Thymus (tissue), 11 donors: Measurements from ENCODE around the gene SH3PXD2A. TPM values are rescaled to one million over a fixed set of nuclear protein-coding genes. Genes with fewer than 3 reads are reported as not detected.

Source experiments
- DNase-seq, 9 donors: peaks; one replicate each; pipeline ENCODE4 v3.0.0-alpha.2; 2013; ENCODE audit warnings: low spot score in 9 of 9, low read depth in 6 of 9, missing footprints in 1 of 9
- H3K27ac ChIP-seq, 2 donors: one replicate each; pipeline ENCODE4 v1.5.1; 2013; ENCODE audit warnings: control low read depth in 1 of 2, low read depth in 1 of 2, low read length in 1 of 2, mild to moderate bottlenecking in 1 of 2, moderate library complexity in 1 of 2
- H3K27me3 ChIP-seq, 2 donors: one replicate each; pipeline ENCODE4 v1.5.1; 2013; ENCODE audit warnings: low read length in 1 of 2; ENCODE audit not compliant: control insufficient read depth in 2 of 2, insufficient read depth in 1 of 2
- H3K36me3 ChIP-seq, 2 donors: one replicate each; pipeline ENCODE4 v1.5.1; 2013; ENCODE audit warnings: low read length in 1 of 2, mild to moderate bottlenecking in 1 of 2, moderate library complexity in 1 of 2; ENCODE audit not compliant: control insufficient read depth in 2 of 2, insufficient read depth in 2 of 2
- H3K4me1 ChIP-seq, 2 donors: one replicate each; pipeline ENCODE4 v1.5.1; 2013; ENCODE audit warnings: low read length in 2 of 2; ENCODE audit not compliant: control insufficient read depth in 2 of 2, insufficient read depth in 2 of 2
- H3K4me3 ChIP-seq, 2 donors: one replicate each; pipeline ENCODE4 v1.5.1; 2013; ENCODE audit warnings: low read length in 2 of 2, control low read depth in 1 of 2, mild to moderate bottlenecking in 1 of 2
- H3K9me3 ChIP-seq, 2 donors: one replicate each; pipeline ENCODE4 v1.5.1; 2013; ENCODE audit warnings: low read length in 1 of 2, mild to moderate bottlenecking in 1 of 2; ENCODE audit not compliant: control insufficient read depth in 2 of 2, insufficient read depth in 1 of 2
- WGBS: extraction: QIAGEN DNeasy Blood & Tissue Kit; methylation state at CpG from one replicate; pipeline ENCODE4 v1.1.7; 2013; 5-methylcytosine and 5-hydroxymethylcytosine counted together
- polyA plus RNA-seq: library from polyadenylated mRNA; stranded (reverse); fragments of 200-250 nt; gene quantifications from one replicate; pipeline ENCODE4 v1.2.3, GENCODE V29; 2013
- total RNA-seq: library from RNA; stranded (reverse); fragments of 120-200 nt; gene quantifications from one replicate; pipeline ENCODE4 v1.2.4, GENCODE V29; 2013
- donor health status: healthy.

Gene SH3PXD2A
- total and polyA plus RNA-seq, 2 donors = 3.8 to 9.5 TPM

DNA sequence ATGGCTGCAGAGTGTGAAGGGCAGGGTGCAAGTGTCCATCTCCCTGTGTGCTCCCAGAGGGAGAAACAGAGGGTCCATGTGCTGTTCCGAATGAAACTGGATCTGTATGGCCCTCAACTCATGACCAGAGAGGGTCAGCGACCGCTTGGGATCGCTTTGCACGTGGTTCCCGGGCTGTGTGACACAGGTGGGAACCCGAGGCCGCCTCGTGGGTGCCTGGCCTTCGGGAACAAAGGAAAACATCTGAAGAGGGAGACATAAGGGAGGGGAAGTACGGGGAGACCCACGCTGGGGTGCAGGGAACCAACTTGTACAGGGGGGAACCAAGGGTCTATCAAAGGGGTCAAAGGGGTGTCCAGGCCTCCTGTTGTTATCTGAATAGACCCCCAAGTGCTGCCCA, 57.5 kb downstream of the SH3PXD2A start:
- no peak overlapping the region for H3K4me3 ChIP-seq
- WGBS = 96% methylated on average over 12 of the region's 12 CpGs
- H3K36me3 ChIP-seq = no peaks in the 10 kb centered on the region
- H3K27me3 ChIP-seq = no peaks in the 10 kb centered on the region
- no peak overlapping the region for H3K27ac ChIP-seq
- H3K4me1 ChIP-seq = peaks cover 0 to 17% of the 10 kb centered on the region in 2 donors
- no peak for DNase-seq
- no peaks in the 10 kb centered on the region for H3K9me3 ChIP-seq

DNA sequence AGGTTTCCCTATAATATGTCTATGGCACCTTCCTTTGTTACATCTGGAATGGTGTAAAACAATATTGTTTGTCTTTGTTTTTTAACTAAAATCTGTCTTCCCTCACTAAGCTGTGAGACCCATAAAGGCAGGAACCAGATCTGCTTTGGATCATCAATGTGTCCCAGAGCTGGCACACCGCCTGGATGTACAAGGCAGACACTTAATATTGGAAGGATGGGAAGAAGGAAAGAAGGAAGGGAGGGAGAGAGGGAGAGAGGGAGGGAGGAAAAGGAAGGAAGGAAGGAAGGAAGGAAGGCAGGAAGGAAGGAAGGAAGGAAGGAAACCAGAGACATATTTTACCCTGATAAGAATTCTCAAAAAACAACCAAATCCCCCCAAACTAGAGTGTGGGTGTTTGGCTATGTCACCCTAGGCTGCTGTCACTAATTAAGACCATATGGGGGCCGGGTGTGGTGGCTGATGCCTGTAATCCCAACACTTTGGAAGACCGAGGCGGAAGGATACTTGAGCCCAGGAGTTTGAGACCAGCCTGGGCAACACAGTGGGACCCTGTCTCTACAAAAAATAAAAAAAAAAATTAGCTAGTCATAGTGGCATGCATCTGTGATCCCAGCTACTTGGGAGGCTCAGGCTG, 59.6 kb downstream of the SH3PXD2A start:
- Histone ChIP-seq H3K27ac (no peak overlapping the region), H3K27me3 (no peaks in the 10 kb centered on the region), H3K4me1 (peaks cover 0 to 19% of the 10 kb centered on the region in 2 donors), H3K4me3 (no peak overlapping the region), H3K9me3 (no peaks in the 10 kb centered on the region), H3K36me3 (no peaks in the 10 kb centered on the region)
- 94% methylated on average over 4 of the region's 4 CpGs for WGBS
- no peak for DNase-seq

DNA sequence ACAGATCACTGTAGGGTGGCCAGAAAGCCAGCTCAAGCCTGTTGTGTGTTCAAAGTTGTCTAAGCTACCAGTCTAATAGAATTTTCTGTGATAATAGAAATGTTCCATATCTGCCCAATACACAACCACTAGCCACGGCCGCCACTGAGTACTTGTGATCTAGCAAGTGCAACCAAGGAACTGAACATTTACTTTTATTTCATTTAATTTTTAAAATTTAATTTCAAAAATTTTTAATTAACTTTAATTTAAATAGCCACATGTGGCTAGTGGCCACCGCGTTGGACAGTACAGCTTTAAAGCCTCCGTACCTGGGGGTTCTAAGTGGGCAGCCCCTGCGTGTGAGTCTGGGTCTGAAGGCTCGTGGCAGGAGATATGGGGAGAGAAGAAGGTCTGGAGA, 60.4 kb downstream of the SH3PXD2A start:
- Histone ChIP-seq H3K27ac (no peak overlapping the region), H3K4me3 (no peak overlapping the region), H3K27me3 (no peaks in the 10 kb centered on the region), H3K4me1 (peaks cover 0 to 11% of the 10 kb centered on the region in 2 donors), H3K9me3 (no peaks in the 10 kb centered on the region), H3K36me3 (no peaks in the 10 kb centered on the region)
- 97% methylated on average over 7 of the region's 7 CpGs for WGBS
- DNase-seq = no peak

DNA sequence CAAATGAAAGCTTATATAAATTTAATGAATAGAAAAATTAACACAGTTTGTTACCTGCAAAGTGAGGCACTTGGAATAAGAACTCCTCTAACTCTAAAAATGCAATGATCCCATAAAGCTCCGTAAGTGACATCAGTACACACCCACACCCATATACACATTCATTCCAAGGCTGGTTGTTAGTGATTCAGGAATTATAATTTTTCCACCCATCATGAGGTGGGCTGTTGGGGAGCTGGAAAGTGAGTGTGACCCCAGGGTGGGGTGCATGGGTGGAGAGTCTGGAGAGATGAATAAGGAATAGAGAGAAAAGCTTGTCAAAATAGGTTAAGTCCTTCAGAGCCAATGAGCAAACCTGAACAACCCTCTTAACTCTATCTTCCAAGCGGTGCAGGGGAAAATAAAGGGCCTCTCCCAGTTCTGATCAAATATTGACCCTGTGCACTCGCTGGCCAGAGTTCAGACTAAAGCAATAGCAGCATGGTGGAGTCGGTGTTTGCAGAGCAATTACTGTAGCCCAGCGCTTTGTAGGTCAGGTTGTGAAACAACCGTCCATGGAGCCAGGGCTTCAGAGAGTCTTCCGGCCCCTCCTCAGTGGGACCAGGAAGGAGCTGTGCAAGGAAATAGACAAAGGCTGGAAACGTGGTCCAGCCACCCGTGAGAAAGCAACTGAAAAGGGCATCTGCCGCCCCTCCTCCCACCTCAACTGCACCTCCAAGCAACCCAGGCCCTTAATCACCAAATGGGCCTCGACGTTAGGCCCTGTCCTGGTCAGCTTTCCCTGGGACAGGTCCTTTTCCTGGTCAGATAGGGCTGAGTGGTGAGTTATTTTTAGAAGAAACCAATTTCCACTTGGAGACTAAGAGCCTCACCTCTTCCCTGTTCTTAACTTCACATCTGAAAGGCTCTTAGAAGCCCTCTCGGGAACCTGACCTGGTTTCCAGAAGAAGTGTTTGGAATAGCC, 61.2 kb downstream of the SH3PXD2A start:
- no peak overlapping the region for H3K27ac ChIP-seq
- H3K4me1 ChIP-seq = peaks cover 0 to 19% of the 10 kb centered on the region in 2 donors
- no peaks in the 10 kb centered on the region for H3K27me3 ChIP-seq
- WGBS = 94% methylated on average over 13 of the region's 13 CpGs
- no peak for DNase-seq
- H3K36me3 ChIP-seq = no peaks in the 10 kb centered on the region
- no peak overlapping the region for H3K4me3 ChIP-seq
- no peaks in the 10 kb centered on the region for H3K9me3 ChIP-seq

DNA sequence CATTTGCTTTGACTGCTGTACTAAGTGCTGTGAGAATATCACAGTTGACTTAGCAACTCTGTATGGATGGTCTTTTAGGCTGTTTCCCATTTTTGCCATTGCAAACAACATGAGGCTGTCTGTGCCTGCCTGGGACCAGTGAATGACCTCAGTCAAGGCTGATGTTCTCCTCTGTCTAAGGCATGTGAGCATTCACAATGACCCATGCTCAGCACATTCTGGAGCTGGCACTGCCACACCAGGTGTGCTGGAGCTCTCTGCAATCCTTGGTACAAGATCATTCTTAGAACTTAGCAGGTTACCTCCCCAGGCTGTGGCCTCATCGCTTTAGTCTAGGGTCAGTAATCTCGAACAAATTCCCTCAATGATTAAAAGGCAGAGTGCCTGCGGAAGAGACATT, 61.9 kb downstream of the SH3PXD2A start:
- 97% methylated on average over 3 of the region's 3 CpGs for WGBS
- no peak for DNase-seq
- no peak overlapping the region for H3K27ac ChIP-seq
- H3K9me3 ChIP-seq = no peaks in the 10 kb centered on the region
- H3K4me1 ChIP-seq = peaks cover 0 to 19% of the 10 kb centered on the region in 2 donors
- H3K36me3 ChIP-seq = no peaks in the 10 kb centered on the region
- H3K27me3 ChIP-seq = no peaks in the 10 kb centered on the region
- no peak overlapping the region for H3K4me3 ChIP-seq

DNA sequence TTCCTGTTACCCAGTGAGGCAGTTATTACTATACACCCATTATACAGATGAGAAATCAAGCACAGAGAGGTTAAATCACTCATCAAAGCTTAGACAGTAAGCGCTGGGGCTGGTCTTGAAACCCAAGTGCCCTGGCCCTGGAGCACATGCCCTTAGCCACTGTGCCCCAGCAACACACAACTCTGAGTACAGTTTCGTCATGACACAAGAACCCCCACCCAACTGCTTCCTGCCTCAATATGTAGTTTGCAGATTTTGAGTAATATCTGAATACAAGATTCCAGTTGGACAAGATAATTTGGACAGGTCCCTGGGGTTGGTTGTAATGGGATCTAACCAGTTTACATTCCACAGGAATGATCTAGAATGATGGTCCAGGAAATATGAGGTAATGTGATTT, 62.8 kb downstream of the SH3PXD2A start:
- H3K27me3 ChIP-seq = no peaks in the 10 kb centered on the region
- no peaks in the 10 kb centered on the region for H3K36me3 ChIP-seq
- no peak overlapping the region for H3K27ac ChIP-seq
- WGBS = 96% methylated on average over 2 of the region's 2 CpGs
- H3K4me3 ChIP-seq = no peak overlapping the region
- H3K9me3 ChIP-seq = no peaks in the 10 kb centered on the region
- DNase-seq = no peak
- peaks cover 0 to 19% of the 10 kb centered on the region in 2 donors for H3K4me1 ChIP-seq

DNA sequence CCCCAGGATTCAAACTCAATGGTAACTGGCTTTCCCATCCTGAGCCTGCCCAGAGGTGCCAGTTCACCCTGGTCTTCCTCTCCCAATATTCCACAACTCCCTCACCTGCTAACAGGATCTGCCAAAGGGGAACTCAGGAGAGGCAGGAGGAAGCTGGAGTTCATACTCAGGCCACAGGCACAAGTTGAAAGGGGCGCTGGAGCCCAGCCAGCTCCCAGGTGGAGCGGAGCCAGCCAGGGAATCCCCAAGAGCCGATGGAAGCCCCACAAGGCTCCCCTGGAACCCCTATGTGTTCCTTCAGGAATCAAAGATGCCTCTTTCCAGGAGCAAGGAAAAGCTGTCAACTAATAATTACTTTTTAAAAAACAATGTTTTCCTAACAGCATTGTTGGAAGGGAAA, 63.5 kb downstream of the SH3PXD2A start:
- Histone ChIP-seq H3K36me3 (no peaks in the 10 kb centered on the region), H3K9me3 (no peaks in the 10 kb centered on the region), H3K27me3 (no peaks in the 10 kb centered on the region), H3K4me1 (peaks cover 0 to 22% of the 10 kb centered on the region in 2 donors), H3K27ac (no peak overlapping the region), H3K4me3 (no peak overlapping the region)
- WGBS = 94% methylated on average over 3 of the region's 3 CpGs
- no peak for DNase-seq

DNA sequence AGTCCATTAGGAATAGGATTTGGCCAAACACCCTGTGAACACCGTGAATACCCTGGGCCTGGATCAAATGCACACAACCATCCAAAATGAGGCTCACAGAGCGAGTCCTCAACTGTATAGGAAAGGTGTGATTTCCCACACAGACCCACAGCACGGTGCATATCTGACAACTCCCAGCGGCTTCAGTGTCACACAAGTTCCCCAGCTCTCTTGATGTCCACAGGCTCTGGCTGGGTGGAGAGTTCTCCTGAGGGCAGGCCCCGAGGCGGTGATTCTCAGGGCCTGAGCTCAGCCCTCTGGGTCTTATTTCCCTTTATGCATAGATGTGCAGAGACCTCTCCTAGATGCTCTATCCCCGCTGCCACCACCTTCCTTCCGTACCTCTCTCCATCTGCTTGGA, 64.1 kb downstream of the SH3PXD2A start:
- Histone ChIP-seq H3K27me3 (no peaks in the 10 kb centered on the region), H3K27ac (no peak overlapping the region), H3K36me3 (no peaks in the 10 kb centered on the region), H3K9me3 (no peaks in the 10 kb centered on the region), H3K4me1 (peaks cover 0 to 22% of the 10 kb centered on the region in 2 donors), H3K4me3 (no peak overlapping the region)
- no peak for DNase-seq
- WGBS = 91% methylated on average over 8 of the region's 8 CpGs

DNA sequence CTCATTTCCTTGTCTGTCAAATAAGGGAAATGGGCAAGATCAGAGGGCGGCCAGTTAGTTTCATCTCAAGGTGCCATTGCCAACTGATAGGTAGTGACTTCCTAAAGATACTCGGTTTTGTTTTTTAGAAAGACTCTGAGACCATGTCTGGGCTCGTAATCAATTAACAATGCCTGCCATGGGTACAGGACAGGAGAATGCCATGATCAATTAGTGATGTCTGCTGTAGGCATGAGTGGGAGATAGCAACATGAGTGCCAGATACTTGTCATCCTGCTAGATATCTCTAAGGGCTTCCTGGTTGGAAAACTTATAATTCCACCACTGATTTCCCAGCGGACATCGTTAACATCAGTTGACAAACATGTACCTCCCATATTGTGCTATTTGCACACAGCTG, 64.8 kb downstream of the SH3PXD2A start:
- Histone ChIP-seq H3K27ac (no peak overlapping the region), H3K36me3 (no peaks in the 10 kb centered on the region), H3K4me3 (no peak overlapping the region), H3K9me3 (no peaks in the 10 kb centered on the region), H3K4me1 (peaks cover 0 to 22% of the 10 kb centered on the region in 2 donors), H3K27me3 (no peaks in the 10 kb centered on the region)
- no peak for DNase-seq
- 96% methylated on average over 5 of the region's 5 CpGs for WGBS
